Body of pancreas (tissue), 4 donors: ENCODE measurements around the gene PTPRN2.

ENCODE experiments used
- POLR2A ChIP-seq, 3 donors: fragments of 450-650 bp; IDR thresholded peaks; one replicate each; pipeline ENCODE4 v1.6.1; 2016; ENCODE audit warnings: antibody characterized with exemption in 3 of 3, mild to moderate bottlenecking in 2 of 3
- TF ChIP-seq, protein P1 (sequence below), 7 experiments: fragments of 450-650 bp in 4 of 7; fragments of 200-600 bp in 3 of 7; sonication (generic) in 3 of 7; IDR thresholded peaks; one replicate each; pipeline ENCODE4 v1.5.1; 2016 to 2019; ENCODE audit warnings: antibody characterized with exemption in 7 of 7

DNA sequence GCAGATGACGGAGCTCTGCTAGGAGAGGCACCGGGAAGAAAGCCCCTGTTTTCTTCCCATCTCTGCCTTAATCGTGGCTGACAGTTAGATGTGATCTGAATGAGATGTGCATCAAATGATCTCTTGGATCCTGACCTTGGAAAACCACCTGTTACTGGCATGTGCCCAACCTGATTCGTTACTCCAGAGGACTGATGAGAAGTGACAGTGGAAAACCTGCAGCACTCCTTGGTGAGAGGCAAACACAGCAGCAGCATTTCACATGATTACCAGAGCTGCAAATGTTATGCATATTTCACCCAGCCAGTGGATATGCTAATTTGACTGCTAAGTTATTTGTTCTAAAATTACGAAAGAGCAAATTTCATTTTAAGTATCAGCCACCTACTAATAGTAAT, 95.3 kb downstream of the PTPRN2 start:
- TF ChIP-seq, protein P1, sequence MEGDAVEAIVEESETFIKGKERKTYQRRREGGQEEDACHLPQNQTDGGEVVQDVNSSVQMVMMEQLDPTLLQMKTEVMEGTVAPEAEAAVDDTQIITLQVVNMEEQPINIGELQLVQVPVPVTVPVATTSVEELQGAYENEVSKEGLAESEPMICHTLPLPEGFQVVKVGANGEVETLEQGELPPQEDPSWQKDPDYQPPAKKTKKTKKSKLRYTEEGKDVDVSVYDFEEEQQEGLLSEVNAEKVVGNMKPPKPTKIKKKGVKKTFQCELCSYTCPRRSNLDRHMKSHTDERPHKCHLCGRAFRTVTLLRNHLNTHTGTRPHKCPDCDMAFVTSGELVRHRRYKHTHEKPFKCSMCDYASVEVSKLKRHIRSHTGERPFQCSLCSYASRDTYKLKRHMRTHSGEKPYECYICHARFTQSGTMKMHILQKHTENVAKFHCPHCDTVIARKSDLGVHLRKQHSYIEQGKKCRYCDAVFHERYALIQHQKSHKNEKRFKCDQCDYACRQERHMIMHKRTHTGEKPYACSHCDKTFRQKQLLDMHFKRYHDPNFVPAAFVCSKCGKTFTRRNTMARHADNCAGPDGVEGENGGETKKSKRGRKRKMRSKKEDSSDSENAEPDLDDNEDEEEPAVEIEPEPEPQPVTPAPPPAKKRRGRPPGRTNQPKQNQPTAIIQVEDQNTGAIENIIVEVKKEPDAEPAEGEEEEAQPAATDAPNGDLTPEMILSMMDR (IDR thresholded peaks at IDR 0.05): no peak
- no peak for TF ChIP-seq POLR2A (IDR thresholded peaks at IDR 0.05)
